M059J (cell line): ENCODE data around the gene HAUS7. TPM values are rescaled to one million over a fixed set of nuclear protein-coding genes. Genes with fewer than 3 reads are reported as not detected.
A peak's percentile ranks its signal among the peaks of the same experiment; 100 is the strongest.
"Not testable (repeated sequence)": the region's sequence is repeated elsewhere in the genome, so short reads cannot be mapped to it uniquely, and the experiment has no call there.

Experiments
- DNase-seq: peaks from one replicate; pipeline ENCODE4 v3.0.0-alpha.2; 2012; ENCODE audit warnings: low read depth
- total RNA-seq: library from RNA; depleted of rRNA; stranded (reverse); fragments of >200 nt; shearing (Covaris generic); gene quantifications from 2 replicates; pipeline ENCODE4 v1.2.3, GENCODE V29; 2014; rRNA removed

Gene HAUS7
- total RNA-seq, 1 experiment from 2014 or later, result 85.3 TPM

- no peak for DNase-seq
These were observed 60.8 kb downstream of the HAUS7 start for GRCh38 chrX:153409414-153410101.

GRCh38 chrX:153408871-153409351 is 61.5 kb downstream of the HAUS7 start:
- no peak for DNase-seq

- DNase-seq, result no peak
These were observed 62.1 kb downstream of the HAUS7 start for GRCh38 chrX:153408221-153408721.

- no peak for DNase-seq
These were observed 62.6 kb downstream of the HAUS7 start for GRCh38 chrX:153407736-153408135.

GRCh38 chrX:153406903-153407302 is 63.5 kb downstream of the HAUS7 start:
- DNase-seq, result no peak

DNA sequence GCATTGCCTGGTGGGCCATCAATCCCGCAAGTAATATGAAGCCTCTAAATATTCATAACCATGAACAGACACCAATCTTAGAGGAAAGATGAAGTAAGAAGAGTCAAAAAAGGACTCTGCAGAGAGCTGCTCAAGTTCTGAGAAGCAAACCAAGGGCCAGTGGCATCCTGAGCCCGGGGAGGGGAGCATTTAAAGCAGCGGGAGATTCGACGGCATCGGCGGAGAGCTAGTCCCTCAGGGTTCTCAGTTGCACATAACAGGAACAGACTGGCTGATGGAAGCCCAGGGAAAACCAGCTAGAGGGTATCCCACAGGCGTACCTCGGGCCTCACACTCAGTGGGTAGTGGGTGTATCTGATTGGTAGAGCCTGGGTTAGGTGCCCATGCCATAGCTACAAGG is 64.4 kb downstream of the HAUS7 start:
- DNase-seq, result no peak

DNA sequence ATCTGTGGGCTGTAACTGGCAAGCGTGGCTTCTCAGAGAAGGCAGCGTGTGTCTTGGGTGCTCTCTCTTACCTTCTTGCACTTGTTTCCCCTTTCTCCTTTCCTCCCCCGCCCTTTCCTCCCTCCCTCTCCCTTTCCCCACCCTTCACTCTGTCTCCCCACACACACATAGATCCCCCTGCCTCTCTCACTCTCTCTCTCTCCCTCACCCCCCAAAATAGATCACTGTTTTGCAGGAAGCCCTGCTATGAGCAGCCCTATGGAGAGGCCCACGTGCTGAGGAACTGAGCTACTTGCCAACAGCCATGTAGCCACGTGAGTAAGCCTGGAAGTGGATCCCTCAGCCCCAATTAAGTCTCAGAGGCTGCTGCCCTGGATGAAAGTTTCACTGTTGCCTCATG is 65.0 kb downstream of the HAUS7 start:
- DNase-seq, result no peak

- DNase-seq, result not testable (repeated sequence)
These were observed 66.0 kb downstream of the HAUS7 start for GRCh38 chrX:153404333-153404732.

GRCh38 chrX:153401133-153401764 is 69.1 kb downstream of the HAUS7 start, which contains the start of gene PNMA6E:
PNMA6E (minus strand) TSS chrX:153401350; CDS start chrX:153398849, 2,501 bp downstream.
- no peak for DNase-seq

DNA sequence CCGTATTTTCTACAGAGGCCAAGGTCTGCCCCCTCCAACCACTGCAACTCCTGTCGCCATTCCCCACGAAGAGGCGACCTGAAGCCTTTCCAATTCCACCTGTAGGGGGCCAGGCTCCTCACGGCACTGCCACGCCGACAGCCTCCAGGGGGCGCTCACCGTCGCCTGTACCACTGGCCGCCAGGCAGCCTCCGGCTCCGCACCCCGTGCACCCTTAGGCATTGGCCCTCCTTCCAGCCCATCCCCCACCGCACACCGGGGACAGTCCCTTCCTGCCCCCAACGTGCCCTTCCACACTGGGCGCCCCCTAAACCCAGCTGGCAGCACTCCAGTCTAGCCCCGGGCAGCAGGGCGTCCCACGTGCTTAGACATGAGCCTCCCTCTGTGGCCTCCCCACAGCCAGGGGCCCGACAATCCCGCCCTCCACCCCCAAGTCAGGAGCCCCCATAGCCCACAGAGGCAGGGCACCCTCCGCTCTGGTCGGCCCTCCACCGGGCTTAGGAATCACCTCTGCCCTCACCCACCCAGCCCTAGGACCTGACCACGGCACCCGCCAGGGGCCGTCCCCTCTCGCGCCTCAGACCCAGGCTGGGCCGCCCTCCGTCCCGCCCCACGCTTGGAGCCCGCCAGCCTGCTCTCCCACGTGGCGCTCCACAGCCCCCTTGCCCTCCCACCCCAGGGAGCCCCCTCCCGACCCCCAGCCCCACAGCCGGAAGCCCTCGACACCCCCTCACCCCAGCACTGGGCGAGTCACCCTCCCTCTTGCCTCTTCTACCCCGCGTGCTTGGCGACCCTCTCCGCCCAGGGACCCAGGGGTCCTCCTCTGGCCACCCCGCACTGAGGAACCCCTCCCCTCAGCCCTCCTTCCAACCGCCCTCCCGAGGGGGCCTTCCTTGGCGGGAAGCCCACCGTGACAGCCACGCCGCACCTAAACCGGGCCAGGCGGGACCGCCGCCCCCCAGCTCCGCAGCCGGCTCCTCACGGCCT is 69.9 kb downstream of the HAUS7 start:
- peak; percentile 12 for DNase-seq

GRCh38 chrX:153398275-153398960 is 72.0 kb downstream of the HAUS7 start:
- no peak for DNase-seq

Other genes with a start within 250 kb of the HAUS7 start
- not detected in 2 replicates for gene PNMA6F, start 148.8 kb downstream of the HAUS7 start, total RNA-seq
- 9.3 and 14.0 TPM in 2 replicates for gene ZNF275, start 136.4 kb downstream of the HAUS7 start, total RNA-seq
- not detected in 2 replicates for gene PNMA6E, start 69.2 kb downstream of the HAUS7 start, total RNA-seq
- gene ZFP92, start 59.1 kb downstream of the HAUS7 start, total RNA-seq, result not detected in 2 replicates
- 1.6 TPM in 1 of 2 replicates, not detected in the other for gene TREX2, start 24.5 kb downstream of the HAUS7 start, total RNA-seq
- gene BGN, start 24.4 kb upstream of the HAUS7 start, total RNA-seq, result 53.3 TPM in 2 replicates
- gene ATP2B3, start 47.1 kb upstream of the HAUS7 start, total RNA-seq, result not detected in 2 replicates
- gene CCNQ, start 128.6 kb upstream of the HAUS7 start, total RNA-seq, result 45.8 and 52.7 TPM in 2 replicates
- gene DUSP9, start 176.6 kb upstream of the HAUS7 start, total RNA-seq, result 0.27 and 1.1 TPM in 2 replicates
- gene PNCK, start 203.2 kb upstream of the HAUS7 start, total RNA-seq, result not detected in 2 replicates
- 13.6 and 24.5 TPM in 2 replicates for gene SLC6A8, start 217.3 kb upstream of the HAUS7 start, total RNA-seq